ENCODE results near the gene LRP1B. TPM values are rescaled to one million over a fixed set of nuclear protein-coding genes. Genes with fewer than 3 reads are reported as not detected.

Gene LRP1B
- polyA plus RNA-seq, 1 of the 3 experiments (the other 2 are of a cell fraction): 0.28 TPM

GRCh38 chr2:140462990-140463389 lies 1667.8 kb downstream of the LRP1B start:
- TF ChIP-seq ZBTB33 (IDR thresholded peaks at IDR 0.05; ENCODE audit: borderline replicate concordance, low read depth) (no peak), RCOR1 (IDR thresholded peaks at IDR 0.05; ENCODE audit: low read length) (no peak), GATA2 (CRISPR knock-in tag; IDR thresholded peaks at IDR 0.05) (no peak), MEF2A (IDR thresholded peaks at IDR 0.05; ENCODE audit: borderline replicate concordance, low read depth) (no peak), USF1 (IDR thresholded peaks at IDR 0.05; ENCODE audit: borderline replicate concordance, low read depth) (no peak), PBX3 (IDR thresholded peaks at IDR 0.05) (no peak), FOSL2 (IDR thresholded peaks at IDR 0.05; ENCODE audit: borderline replicate concordance, low read depth) (no peak), RAD21 (IDR thresholded peaks at IDR 0.05; ENCODE audit: low read length) (no peak), NFIC (IDR thresholded peaks at IDR 0.05; ENCODE audit: borderline replicate concordance) (no peak), SIN3A (IDR thresholded peaks at IDR 0.05; ENCODE audit: borderline replicate concordance, low read depth, low read length) (no peak), FOXJ3 (CRISPR knock-in tag; IDR thresholded peaks at IDR 0.05) (no peak), SMC3 (IDR thresholded peaks at IDR 0.05; ENCODE audit: low read depth, low read length) (no peak)
- TF ChIP-seq, protein P1, sequence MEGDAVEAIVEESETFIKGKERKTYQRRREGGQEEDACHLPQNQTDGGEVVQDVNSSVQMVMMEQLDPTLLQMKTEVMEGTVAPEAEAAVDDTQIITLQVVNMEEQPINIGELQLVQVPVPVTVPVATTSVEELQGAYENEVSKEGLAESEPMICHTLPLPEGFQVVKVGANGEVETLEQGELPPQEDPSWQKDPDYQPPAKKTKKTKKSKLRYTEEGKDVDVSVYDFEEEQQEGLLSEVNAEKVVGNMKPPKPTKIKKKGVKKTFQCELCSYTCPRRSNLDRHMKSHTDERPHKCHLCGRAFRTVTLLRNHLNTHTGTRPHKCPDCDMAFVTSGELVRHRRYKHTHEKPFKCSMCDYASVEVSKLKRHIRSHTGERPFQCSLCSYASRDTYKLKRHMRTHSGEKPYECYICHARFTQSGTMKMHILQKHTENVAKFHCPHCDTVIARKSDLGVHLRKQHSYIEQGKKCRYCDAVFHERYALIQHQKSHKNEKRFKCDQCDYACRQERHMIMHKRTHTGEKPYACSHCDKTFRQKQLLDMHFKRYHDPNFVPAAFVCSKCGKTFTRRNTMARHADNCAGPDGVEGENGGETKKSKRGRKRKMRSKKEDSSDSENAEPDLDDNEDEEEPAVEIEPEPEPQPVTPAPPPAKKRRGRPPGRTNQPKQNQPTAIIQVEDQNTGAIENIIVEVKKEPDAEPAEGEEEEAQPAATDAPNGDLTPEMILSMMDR (IDR thresholded peaks at IDR 0.05): no peak
- TF ChIP-seq, protein P2, sequence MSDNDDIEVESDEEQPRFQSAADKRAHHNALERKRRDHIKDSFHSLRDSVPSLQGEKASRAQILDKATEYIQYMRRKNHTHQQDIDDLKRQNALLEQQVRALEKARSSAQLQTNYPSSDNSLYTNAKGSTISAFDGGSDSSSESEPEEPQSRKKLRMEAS (IDR thresholded peaks at IDR 0.05; ENCODE audit: low read depth): no peak
- TF ChIP-seq, protein P3, sequence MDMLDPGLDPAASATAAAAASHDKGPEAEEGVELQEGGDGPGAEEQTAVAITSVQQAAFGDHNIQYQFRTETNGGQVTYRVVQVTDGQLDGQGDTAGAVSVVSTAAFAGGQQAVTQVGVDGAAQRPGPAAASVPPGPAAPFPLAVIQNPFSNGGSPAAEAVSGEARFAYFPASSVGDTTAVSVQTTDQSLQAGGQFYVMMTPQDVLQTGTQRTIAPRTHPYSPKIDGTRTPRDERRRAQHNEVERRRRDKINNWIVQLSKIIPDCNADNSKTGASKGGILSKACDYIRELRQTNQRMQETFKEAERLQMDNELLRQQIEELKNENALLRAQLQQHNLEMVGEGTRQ (IDR thresholded peaks at IDR 0.05; ENCODE audit: borderline replicate concordance, low read depth, low read length): no peak
- TF ChIP-seq, protein P4, sequence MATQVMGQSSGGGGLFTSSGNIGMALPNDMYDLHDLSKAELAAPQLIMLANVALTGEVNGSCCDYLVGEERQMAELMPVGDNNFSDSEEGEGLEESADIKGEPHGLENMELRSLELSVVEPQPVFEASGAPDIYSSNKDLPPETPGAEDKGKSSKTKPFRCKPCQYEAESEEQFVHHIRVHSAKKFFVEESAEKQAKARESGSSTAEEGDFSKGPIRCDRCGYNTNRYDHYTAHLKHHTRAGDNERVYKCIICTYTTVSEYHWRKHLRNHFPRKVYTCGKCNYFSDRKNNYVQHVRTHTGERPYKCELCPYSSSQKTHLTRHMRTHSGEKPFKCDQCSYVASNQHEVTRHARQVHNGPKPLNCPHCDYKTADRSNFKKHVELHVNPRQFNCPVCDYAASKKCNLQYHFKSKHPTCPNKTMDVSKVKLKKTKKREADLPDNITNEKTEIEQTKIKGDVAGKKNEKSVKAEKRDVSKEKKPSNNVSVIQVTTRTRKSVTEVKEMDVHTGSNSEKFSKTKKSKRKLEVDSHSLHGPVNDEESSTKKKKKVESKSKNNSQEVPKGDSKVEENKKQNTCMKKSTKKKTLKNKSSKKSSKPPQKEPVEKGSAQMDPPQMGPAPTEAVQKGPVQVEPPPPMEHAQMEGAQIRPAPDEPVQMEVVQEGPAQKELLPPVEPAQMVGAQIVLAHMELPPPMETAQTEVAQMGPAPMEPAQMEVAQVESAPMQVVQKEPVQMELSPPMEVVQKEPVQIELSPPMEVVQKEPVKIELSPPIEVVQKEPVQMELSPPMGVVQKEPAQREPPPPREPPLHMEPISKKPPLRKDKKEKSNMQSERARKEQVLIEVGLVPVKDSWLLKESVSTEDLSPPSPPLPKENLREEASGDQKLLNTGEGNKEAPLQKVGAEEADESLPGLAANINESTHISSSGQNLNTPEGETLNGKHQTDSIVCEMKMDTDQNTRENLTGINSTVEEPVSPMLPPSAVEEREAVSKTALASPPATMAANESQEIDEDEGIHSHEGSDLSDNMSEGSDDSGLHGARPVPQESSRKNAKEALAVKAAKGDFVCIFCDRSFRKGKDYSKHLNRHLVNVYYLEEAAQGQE (IDR thresholded peaks at IDR 0.05; ENCODE audit: low read depth, low read length): no peak
- no peaks in the 10 kb centered on the region for H3K36me3 ChIP-seq (replicated peaks in 1 of 2; ENCODE audit: control insufficient read depth in 1 of 2, insufficient read depth in 2 of 2, low read length in 1 of 2)
- WGBS (ENCODE audit: low lambda C conversion rate): 80% methylated on average over 4 of the region's 4 CpGs
- H4K20me1 ChIP-seq (ENCODE audit: insufficient read depth): no peaks in the 10 kb centered on the region
- no peak overlapping the region for H3K27ac ChIP-seq (ENCODE audit: low read depth in 2 of 2, low read length in 1 of 2)
- no peaks in the 10 kb centered on the region; a peak in 1 of 4 replicates for H3K4me1 ChIP-seq (ENCODE audit: control insufficient read depth in 1 of 2, insufficient read depth in 2 of 2, low read depth in 1 of 2, low read length in 1 of 2)
- H2AFZ ChIP-seq (ENCODE audit: low read depth): no peak overlapping the region
- no peak overlapping the region for H3K4me3 ChIP-seq (ENCODE audit: low read depth in 2 of 2, low read length in 1 of 2)
- no peaks in the 10 kb centered on the region for H3K79me2 ChIP-seq (ENCODE audit: insufficient read depth)
- no peaks in the 10 kb centered on the region for H3F3A ChIP-seq (replicated peaks; ENCODE audit: insufficient read depth)
- no peak overlapping the region for H3K4me2 ChIP-seq
- H3K9me3 ChIP-seq: no peaks in the 10 kb centered on the region
- no peaks in the 10 kb centered on the region for H3K9me2 ChIP-seq
- POLR2A ChIA-PET: no interaction called here
- CTCF ChIA-PET: no interaction called here
- H3K27me3 ChIP-seq (ENCODE audit: insufficient read depth): no peaks in the 10 kb centered on the region
- DNase-seq: no peak
- H3K9ac ChIP-seq: no peak overlapping the region
